ENCODE measurements around the gene ELMO3.

- TF ChIP-seq POLR2A (IDR thresholded peaks at IDR 0.05; ENCODE audit: low read depth, low read length) (no peak), CTCF (conservative IDR thresholded peaks at IDR 0.05; ENCODE audit: low read depth, low read length) (no peak), BHLHE40 (IDR thresholded peaks at IDR 0.05; ENCODE audit: low read depth, low read length) (no peak), RAD21 (IDR thresholded peaks at IDR 0.05; ENCODE audit: low read length) (no peak), MXI1 (IDR thresholded peaks at IDR 0.05; ENCODE audit: borderline replicate concordance, low read depth, low read length) (no peak), SMC3 (IDR thresholded peaks at IDR 0.05; ENCODE audit: low read depth, low read length) (no peak), CEBPB (IDR thresholded peaks at IDR 0.05; ENCODE audit: low read depth, low read length) (no peak), MAFK (IDR thresholded peaks at IDR 0.05; ENCODE audit: low read depth, low read length) (no peak), RCOR1 (IDR thresholded peaks at IDR 0.05; ENCODE audit: insufficient replicate concordance, low read length) (no peak), USF2 (IDR thresholded peaks at IDR 0.05; ENCODE audit: low read depth, low read length) (no peak), FOS (IDR thresholded peaks at IDR 0.05; ENCODE audit: low read depth, low read length) (no peak)
These were observed 40.9 kb upstream of the ELMO3 start for GRCh38 chr16:67157892-67158635.

Measured in IMR-90 (cell line).